ENCODE data around the gene AGMAT. TPM values are rescaled to one million over a fixed set of nuclear protein-coding genes. Genes with fewer than 3 reads are reported as not detected.

Gene AGMAT
- total RNA-seq, 2 experiments from 2014 or later, result 3.8 to 4.6 TPM

GRCh38 chr1:15531003-15531402 is 53.8 kb downstream of the AGMAT start:
- CTCF ChIA-PET, result no interaction called here
- Histone ChIP-seq H3K4me1 (ENCODE audit: insufficient read depth, low read length) (peaks cover 19% of the 10 kb centered on the region), H3K27me3 (ENCODE audit: control insufficient read depth in 1 of 2, insufficient read depth in 2 of 2, low read length in 2 of 2) (no peaks in the 10 kb centered on the region), H3K36me3 (ENCODE audit: insufficient read depth, low read length) (peaks cover 11% of the 10 kb centered on the region), H3K27ac (ENCODE audit: low read depth in 1 of 2, low read length in 2 of 2) (no peak overlapping the region), H3K4me3 (ENCODE audit: low read length) (no peak overlapping the region), H3K9me3 (ENCODE audit: control insufficient read depth in 1 of 2, insufficient read depth in 1 of 2, low read length in 2 of 2) (no peaks in the 10 kb centered on the region)
- H3K4me1 Mint-ChIP-seq (ENCODE audit: low read depth), result peaks cover 29% of the 10 kb centered on the region
- DNase-seq (no peak), ATAC-seq (ENCODE audit: poor library complexity) (no peak)
- H3K9me3 Mint-ChIP-seq, result no peaks in the 10 kb centered on the region
- POLR2A ChIA-PET, result no interaction called here
- intact Hi-C loops (cut with DNase I, micrococcal nuclease), result loop anchor here in 1 of 2 experiments (5.0 kb wide), 1 partner anchor 151 kb away; the partner anchor contains the start of gene PLEKHM2
- no peak overlapping the region for H3K4me3 Mint-ChIP-seq
- H3K27ac Mint-ChIP-seq, result no peak overlapping the region
- no peaks in the 10 kb centered on the region for H3K27me3 Mint-ChIP-seq
- peaks cover 44% of the 10 kb centered on the region for H3K36me3 Mint-ChIP-seq (ENCODE audit: low read depth)
- TF ChIP-seq CTCF (IDR thresholded peaks at IDR 0.05), result no peak

GRCh38 chr1:15526490-15527339 is 58.1 kb downstream of the AGMAT start, which contains the start of gene DNAJC16:
Gene DNAJC16, plus strand, starts transcription at chr1:15526848. Its CDS starts 2,258 bp downstream, at chr1:15529106.
- Mint-ChIP-seq H3K9me3 (no peaks in the 10 kb centered on the region), H3K4me3 (peak within 1 kb of the TSS; percentile 96), H3K36me3 (ENCODE audit: low read depth) (peaks cover 33% of the 10 kb centered on the region), H3K27me3 (no peaks in the 10 kb centered on the region), H3K27ac (peak within 1 kb of the TSS; percentile 100), H3K4me1 (ENCODE audit: low read depth) (peaks cover 59% of the 10 kb centered on the region)
- POLR2A ChIA-PET, result interaction anchor here (0.6 to 3.6 kb wide), 11 partner anchors 8 to 321 kb away, joined by 3 to 20 read pairs (median 3); partner anchors contain the start of genes DDI2 and SPEN
- Histone ChIP-seq H3K4me1 (ENCODE audit: insufficient read depth, low read length) (peaks cover 41% of the 10 kb centered on the region), H3K9me3 (ENCODE audit: control insufficient read depth in 1 of 2, insufficient read depth in 1 of 2, low read length in 2 of 2) (no peaks in the 10 kb centered on the region), H3K36me3 (ENCODE audit: insufficient read depth, low read length) (no peaks in the 10 kb centered on the region), H3K4me3 (ENCODE audit: low read length) (peak within 1 kb of the TSS; percentile 66), H3K27ac (ENCODE audit: low read depth in 1 of 2, low read length in 2 of 2) (peak within 1 kb of the TSS; percentile 88 to 99), H3K27me3 (ENCODE audit: control insufficient read depth in 1 of 2, insufficient read depth in 2 of 2, low read length in 2 of 2) (no peaks in the 10 kb centered on the region)
- peak; percentile 88 to 99 (median 95) for DNase-seq
- intact Hi-C loops (cut with DNase I, micrococcal nuclease), result loop anchor here (1.0 to 10.0 kb wide), 9 partner anchors 51 to 1378 kb away; partner anchors contain the start of genes DDI2 (in 2 of the 2), FBXO42 (in 1 of the 2) and SZRD1 (in 1 of the 2)
- CTCF ChIA-PET, result no interaction called here
- ATAC-seq (ENCODE audit: poor library complexity), result peak; percentile 30
- no peak for TF ChIP-seq CTCF (IDR thresholded peaks at IDR 0.05)

GRCh38 chr1:15526021-15526489 is 58.8 kb downstream of the AGMAT start:
- peak in 2 of 14 experiments; percentile 6 to 10 for DNase-seq
- H3K9me3 Mint-ChIP-seq, result no peaks in the 10 kb centered on the region
- Histone ChIP-seq H3K27ac (ENCODE audit: low read depth in 1 of 2, low read length in 2 of 2) (peak overlapping the region; percentile 88 to 99), H3K36me3 (ENCODE audit: insufficient read depth, low read length) (no peaks in the 10 kb centered on the region), H3K9me3 (ENCODE audit: control insufficient read depth in 1 of 2, insufficient read depth in 1 of 2, low read length in 2 of 2) (no peaks in the 10 kb centered on the region), H3K27me3 (ENCODE audit: control insufficient read depth in 1 of 2, insufficient read depth in 2 of 2, low read length in 2 of 2) (no peaks in the 10 kb centered on the region), H3K4me1 (ENCODE audit: insufficient read depth, low read length) (peaks cover 47% of the 10 kb centered on the region), H3K4me3 (ENCODE audit: low read length) (peak overlapping the region; percentile 66)
- peaks cover 27% of the 10 kb centered on the region for H3K36me3 Mint-ChIP-seq (ENCODE audit: low read depth)
- CTCF ChIA-PET, result no interaction called here
- H3K27me3 Mint-ChIP-seq, result no peaks in the 10 kb centered on the region
- POLR2A ChIA-PET, result interaction anchor here (0.9 to 3.6 kb wide), 4 partner anchors 54 to 321 kb away, joined by 4 to 20 read pairs (median 5); partner anchors contain the start of gene SPEN
- TF ChIP-seq CTCF (IDR thresholded peaks at IDR 0.05), result no peak
- ATAC-seq (ENCODE audit: poor library complexity), result no peak
- peak overlapping the region; percentile 96 for H3K4me3 Mint-ChIP-seq
- H3K27ac Mint-ChIP-seq, result peak overlapping the region; percentile 100
- H3K4me1 Mint-ChIP-seq (ENCODE audit: low read depth), result peaks cover 65% of the 10 kb centered on the region
- intact Hi-C loops (cut with DNase I, micrococcal nuclease), result loop anchor here (1.0 to 10.0 kb wide), 9 partner anchors 51 to 1379 kb away; partner anchors contain the start of genes DDI2 (in 2 of the 2), FBXO42 (in 1 of the 2) and SZRD1 (in 1 of the 2)
